ENCODE measurements around the gene PDE11A. TPM values are rescaled to one million over a fixed set of nuclear protein-coding genes. Genes with fewer than 3 reads are reported as not detected.

Gene PDE11A
- total and polyA plus RNA-seq, 2 of the 13 experiments (the other 11 are each of a cell fraction or from before 2014, with no cell fraction given), result 1.2 to 1.7 TPM

- no peak for TF ChIP-seq ZNF800 (CRISPR knock-in tag; IDR thresholded peaks at IDR 0.05)
- no peak for TF ChIP-seq FOXM1 (CRISPR knock-in tag; IDR thresholded peaks at IDR 0.05)
- no peak for TF ChIP-seq REXO4 (CRISPR knock-in tag; IDR thresholded peaks at IDR 0.05; ENCODE audit: borderline replicate concordance)
- TF ChIP-seq ZNF782 (CRISPR knock-in tag; IDR thresholded peaks at IDR 0.05; ENCODE audit: borderline replicate concordance), result no peak
- TF ChIP-seq GLI4 (CRISPR knock-in tag; IDR thresholded peaks at IDR 0.05; ENCODE audit: borderline replicate concordance), result no peak
- no peak for TF ChIP-seq TAF15 (IDR thresholded peaks at IDR 0.05; ENCODE audit: low read depth, low read length, poor library complexity, severe bottlenecking)
- no peak for TF ChIP-seq ZSCAN25 (CRISPR knock-in tag; IDR thresholded peaks at IDR 0.05)
- TF ChIP-seq FOXA3 (CRISPR knock-in tag; IDR thresholded peaks at IDR 0.05), result peak; percentile 49
- TF ChIP-seq SOX6 (IDR thresholded peaks at IDR 0.05), result no peak
- peak; percentile 33; the same call in 1 of the 2 replicates for TF ChIP-seq SOX6 (CRISPR knock-in tag; IDR thresholded peaks at IDR 0.05)
- peak; percentile 29 for TF ChIP-seq PHF5A (CRISPR knock-in tag; IDR thresholded peaks at IDR 0.05; ENCODE audit: low read depth, unreplicated experiment)
- TF ChIP-seq, protein P1, sequence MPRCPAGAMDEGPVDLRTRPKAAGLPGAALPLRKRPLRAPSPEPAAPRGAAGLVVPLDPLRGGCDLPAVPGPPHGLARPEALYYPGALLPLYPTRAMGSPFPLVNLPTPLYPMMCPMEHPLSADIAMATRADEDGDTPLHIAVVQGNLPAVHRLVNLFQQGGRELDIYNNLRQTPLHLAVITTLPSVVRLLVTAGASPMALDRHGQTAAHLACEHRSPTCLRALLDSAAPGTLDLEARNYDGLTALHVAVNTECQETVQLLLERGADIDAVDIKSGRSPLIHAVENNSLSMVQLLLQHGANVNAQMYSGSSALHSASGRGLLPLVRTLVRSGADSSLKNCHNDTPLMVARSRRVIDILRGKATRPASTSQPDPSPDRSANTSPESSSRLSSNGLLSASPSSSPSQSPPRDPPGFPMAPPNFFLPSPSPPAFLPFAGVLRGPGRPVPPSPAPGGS (CRISPR knock-in tag; IDR thresholded peaks at IDR 0.05), result no peak
- TF ChIP-seq XRCC5 (optimal IDR thresholded peaks at IDR 0.05; ENCODE audit: low read length), result peak; percentile 46
- TF ChIP-seq ZNF414 (CRISPR knock-in tag; IDR thresholded peaks at IDR 0.05), result 0 out of 2 replicates have a peak, but pooled peaks have one; percentile 0
- TF ChIP-seq, protein P2, sequence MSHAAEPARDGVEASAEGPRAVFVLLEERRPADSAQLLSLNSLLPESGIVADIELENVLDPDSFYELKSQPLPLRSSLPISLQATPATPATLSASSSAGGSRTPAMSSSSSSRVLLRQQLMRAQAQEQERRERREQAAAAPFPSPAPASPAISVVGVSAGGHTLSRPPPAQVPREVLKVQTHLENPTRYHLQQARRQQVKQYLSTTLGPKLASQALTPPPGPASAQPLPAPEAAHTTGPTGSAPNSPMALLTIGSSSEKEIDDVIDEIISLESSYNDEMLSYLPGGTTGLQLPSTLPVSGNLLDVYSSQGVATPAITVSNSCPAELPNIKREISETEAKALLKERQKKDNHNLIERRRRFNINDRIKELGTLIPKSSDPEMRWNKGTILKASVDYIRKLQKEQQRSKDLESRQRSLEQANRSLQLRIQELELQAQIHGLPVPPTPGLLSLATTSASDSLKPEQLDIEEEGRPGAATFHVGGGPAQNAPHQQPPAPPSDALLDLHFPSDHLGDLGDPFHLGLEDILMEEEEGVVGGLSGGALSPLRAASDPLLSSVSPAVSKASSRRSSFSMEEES (CRISPR knock-in tag; IDR thresholded peaks at IDR 0.05), result no peak
- 0 out of 2 replicates have a peak, but pooled peaks have one; percentile 28 for TF ChIP-seq ZBTB7B (CRISPR knock-in tag; IDR thresholded peaks at IDR 0.05)
- TF ChIP-seq PPARG (CRISPR knock-in tag; conservative IDR thresholded peaks at IDR 0.05), result no peak
- TF ChIP-seq REL (CRISPR knock-in tag; conservative IDR thresholded peaks at IDR 0.05), result no peak
- TF ChIP-seq, protein P3, sequence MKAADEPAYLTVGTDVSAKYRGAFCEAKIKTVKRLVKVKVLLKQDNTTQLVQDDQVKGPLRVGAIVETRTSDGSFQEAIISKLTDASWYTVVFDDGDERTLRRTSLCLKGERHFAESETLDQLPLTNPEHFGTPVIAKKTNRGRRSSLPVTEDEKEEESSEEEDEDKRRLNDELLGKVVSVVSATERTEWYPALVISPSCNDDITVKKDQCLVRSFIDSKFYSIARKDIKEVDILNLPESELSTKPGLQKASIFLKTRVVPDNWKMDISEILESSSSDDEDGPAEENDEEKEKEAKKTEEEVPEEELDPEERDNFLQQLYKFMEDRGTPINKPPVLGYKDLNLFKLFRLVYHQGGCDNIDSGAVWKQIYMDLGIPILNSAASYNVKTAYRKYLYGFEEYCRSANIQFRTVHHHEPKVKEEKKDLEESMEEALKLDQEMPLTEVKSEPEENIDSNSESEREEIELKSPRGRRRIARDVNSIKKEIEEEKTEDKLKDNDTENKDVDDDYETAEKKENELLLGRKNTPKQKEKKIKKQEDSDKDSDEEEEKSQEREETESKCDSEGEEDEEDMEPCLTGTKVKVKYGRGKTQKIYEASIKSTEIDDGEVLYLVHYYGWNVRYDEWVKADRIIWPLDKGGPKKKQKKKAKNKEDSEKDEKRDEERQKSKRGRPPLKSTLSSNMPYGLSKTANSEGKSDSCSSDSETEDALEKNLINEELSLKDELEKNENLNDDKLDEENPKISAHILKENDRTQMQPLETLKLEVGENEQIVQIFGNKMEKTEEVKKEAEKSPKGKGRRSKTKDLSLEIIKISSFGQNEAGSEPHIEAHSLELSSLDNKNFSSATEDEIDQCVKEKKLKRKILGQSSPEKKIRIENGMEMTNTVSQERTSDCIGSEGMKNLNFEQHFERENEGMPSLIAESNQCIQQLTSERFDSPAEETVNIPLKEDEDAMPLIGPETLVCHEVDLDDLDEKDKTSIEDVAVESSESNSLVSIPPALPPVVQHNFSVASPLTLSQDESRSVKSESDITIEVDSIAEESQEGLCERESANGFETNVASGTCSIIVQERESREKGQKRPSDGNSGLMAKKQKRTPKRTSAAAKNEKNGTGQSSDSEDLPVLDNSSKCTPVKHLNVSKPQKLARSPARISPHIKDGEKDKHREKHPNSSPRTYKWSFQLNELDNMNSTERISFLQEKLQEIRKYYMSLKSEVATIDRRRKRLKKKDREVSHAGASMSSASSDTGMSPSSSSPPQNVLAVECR (CRISPR knock-in tag; IDR thresholded peaks at IDR 0.05; ENCODE audit: borderline replicate concordance), result peak; percentile 19; the same call in 1 of the 2 replicates
- TF ChIP-seq ZNF891 (CRISPR knock-in tag; IDR thresholded peaks at IDR 0.05), result no peak
Measured at GRCh38 chr2:177604271-177605065, 468.1 kb downstream of the PDE11A start (continued).
